ENCODE data around the gene KLF6.

Gene KLF6

GRCh38 chr10:3790272-3790671 is 5.3 kb upstream of the KLF6 start:
- TF ChIP-seq POLR2A (IDR thresholded peaks at IDR 0.05; ENCODE audit: low read length) = no peak
- TF ChIP-seq GATA1 (IDR thresholded peaks at IDR 0.05; ENCODE audit: low read depth, low read length) = no peak
- DNase-seq = no peak

- TF ChIP-seq GATA1 (IDR thresholded peaks at IDR 0.05; ENCODE audit: low read depth, low read length) = no peak
- no peak for TF ChIP-seq POLR2A (IDR thresholded peaks at IDR 0.05; ENCODE audit: low read length)
- DNase-seq = no peak
Measured at GRCh38 chr10:3789621-3790020, 4.6 kb upstream of the KLF6 start.

DNA sequence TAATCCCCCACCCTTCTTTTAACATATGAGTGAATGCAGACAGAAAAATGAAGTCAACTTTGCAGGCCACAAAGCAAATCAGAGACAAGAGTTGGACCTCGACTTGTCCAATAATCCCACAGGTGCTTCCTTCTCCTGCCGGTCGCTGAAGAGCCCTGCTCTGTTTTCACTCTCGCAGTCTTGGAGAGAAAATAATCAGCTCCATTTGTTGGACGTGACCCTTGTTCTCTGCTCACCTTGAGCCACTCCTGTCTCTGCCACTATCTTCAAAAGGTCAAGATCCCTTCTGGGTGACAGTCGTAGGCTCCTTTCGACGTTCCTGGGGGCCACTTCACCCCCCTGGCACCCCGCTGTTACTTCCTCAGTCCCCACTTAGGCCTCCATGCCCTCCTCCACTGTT is 2.8 kb upstream of the KLF6 start:
- TF ChIP-seq GATA1 (IDR thresholded peaks at IDR 0.05; ENCODE audit: low read depth, low read length) = no peak
- no peak for TF ChIP-seq POLR2A (IDR thresholded peaks at IDR 0.05; ENCODE audit: low read length)
- no peak for DNase-seq

GRCh38 chr10:3787016-3787400 is 2.0 kb upstream of the KLF6 start:
- TF ChIP-seq GATA1 (IDR thresholded peaks at IDR 0.05; ENCODE audit: low read depth, low read length) (no peak), POLR2A (IDR thresholded peaks at IDR 0.05; ENCODE audit: low read length) (no peak)

DNA sequence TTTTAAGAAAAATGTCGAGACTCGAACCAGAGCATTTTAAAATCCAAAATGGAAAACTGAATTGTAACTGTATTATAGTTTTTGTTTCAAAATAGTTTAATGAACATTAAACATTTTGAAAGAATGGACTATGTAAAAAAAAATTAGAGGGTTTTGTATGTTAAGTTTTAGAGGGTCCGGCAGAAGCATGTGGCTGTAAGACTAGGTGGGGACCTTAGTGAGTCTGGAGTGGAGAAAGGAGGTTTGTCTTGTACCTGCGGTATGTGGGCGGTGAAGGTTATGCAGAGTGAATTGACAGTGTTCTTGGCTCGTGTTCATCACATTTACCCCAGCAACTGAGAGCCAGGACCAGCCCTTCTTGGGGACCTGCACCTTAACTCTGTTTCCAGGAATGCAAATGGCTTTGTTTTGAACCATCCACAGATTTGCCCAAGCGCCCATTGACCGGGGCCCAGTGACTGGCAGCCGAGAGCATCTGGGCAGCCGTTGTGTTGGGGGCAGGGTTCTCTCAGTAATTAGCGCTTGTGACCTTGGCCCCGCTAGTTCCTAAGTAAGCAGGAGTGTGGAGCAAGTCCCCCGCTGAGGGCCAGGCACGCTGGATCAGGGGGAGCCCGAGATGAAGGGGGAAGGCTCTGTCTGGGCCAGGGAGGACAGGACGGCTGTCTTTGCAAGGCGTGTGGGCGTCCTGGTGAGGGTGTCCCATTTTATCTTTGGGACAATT is 1.4 kb upstream of the KLF6 start:
- TF ChIP-seq GATA1 (IDR thresholded peaks at IDR 0.05; ENCODE audit: low read depth, low read length) (no peak), POLR2A (IDR thresholded peaks at IDR 0.05; ENCODE audit: low read length) (no peak)

More at GRCh38 chr10:3787016-3787400, 2.0 kb upstream of the KLF6 start:
- peak in 1 of 2 experiments; percentile 35 for DNase-seq

GRCh38 chr10:3785851-3786271 is 852 bp upstream of the KLF6 start:
- peak; percentile 74 to 89 for DNase-seq
- no peak for TF ChIP-seq GATA1 (IDR thresholded peaks at IDR 0.05; ENCODE audit: low read depth, low read length)
- TF ChIP-seq POLR2A (IDR thresholded peaks at IDR 0.05; ENCODE audit: low read length) = peak; percentile 82

More for the DNA sequence above, 1.4 kb upstream of the KLF6 start:
- peak; percentile 51 to 73 for DNase-seq

DNA sequence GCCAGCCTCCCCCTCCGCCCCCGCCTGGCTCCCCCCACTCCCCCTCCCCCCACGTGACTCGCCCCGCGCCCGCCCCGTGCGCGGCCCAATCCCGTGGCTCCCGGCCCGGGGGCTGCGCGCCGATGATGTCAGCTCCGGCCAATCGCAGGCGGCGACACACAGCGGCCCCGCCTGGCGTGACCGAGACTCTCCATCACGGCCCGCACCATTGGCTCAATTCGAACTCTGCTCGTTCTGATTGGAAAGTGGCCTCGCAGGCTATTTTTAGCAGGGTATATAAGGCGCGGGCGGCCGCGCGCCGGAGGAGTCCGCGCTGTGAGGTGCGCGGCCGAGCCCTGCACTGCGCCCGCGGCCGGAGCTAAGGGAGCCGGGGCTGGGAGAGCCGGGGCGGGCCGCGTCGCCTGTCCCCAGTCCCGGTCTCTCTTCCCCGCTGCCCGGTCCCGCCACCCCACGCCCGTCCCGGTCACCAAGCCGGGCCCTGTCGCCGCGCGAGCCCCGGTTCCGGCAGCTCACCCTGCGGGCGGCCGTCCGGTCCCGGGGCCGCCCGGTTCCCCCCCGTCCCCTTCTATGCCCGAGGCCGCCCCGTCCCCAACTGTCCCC is 342 bp upstream of the KLF6 start:
- TF ChIP-seq GATA1 (IDR thresholded peaks at IDR 0.05; ENCODE audit: low read depth, low read length) (no peak), POLR2A (IDR thresholded peaks at IDR 0.05; ENCODE audit: low read length) (peak; percentile 97)
- peak; percentile 98 to 99 for DNase-seq

DNA sequence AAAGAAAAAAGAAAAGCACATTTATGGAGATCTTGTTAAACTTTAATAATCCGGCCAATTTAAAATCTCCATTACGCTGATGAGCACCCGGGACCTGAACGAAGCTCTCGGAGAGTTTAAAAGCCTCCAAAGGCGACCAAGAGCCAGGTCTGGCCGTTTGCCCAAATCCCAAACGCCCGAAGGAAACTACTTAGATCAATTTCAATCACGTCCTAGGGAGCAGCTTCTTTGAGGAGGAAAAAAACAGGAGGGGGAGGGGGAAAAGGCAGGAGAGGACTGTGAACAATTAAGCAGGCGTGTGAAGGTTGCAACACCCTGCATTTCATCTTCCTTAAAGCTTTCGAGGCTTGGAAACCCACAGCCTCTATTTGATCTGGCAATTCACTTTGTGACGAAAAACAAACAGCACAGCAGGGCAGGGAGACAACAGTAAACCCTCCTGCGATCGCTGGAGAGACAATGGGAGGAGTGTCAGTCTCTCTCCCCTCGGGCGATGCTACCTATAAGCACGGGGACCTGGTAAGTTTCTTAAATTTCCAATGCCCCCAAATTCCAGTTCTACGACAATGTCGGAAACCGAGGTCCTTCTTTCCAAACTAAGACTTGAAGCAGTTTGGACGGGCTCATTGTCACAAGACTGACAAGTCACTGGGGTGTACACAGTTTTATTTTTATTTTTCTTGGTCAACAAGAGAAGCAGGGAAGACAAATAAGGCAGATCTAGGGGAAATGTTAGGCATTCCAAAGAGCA is 1.2 kb downstream of the KLF6 start:
- peak; percentile 64 to 88 for DNase-seq
- no peak for TF ChIP-seq GATA1 (IDR thresholded peaks at IDR 0.05; ENCODE audit: low read depth, low read length)
- TF ChIP-seq POLR2A (IDR thresholded peaks at IDR 0.05; ENCODE audit: low read length) = no peak

DNA sequence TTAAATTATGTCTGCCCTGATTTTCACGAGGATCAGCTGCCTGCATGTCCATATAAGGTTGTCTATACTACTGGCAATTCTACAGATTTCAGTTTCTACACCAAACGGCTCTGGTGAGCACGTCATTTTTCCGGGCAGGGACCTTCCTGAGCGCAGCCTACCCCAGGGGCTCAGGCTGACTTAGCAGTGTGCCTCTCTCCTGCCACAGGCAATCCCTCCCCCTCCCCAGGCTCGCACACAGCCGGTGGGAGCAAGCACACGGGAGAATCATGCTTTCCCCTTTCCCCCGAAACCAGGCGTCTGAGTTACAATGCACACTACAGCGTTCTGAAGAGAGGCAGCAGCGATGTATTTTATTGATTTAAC is 1.7 kb downstream of the KLF6 start:
- DNase-seq = peak; percentile 70 to 85
- TF ChIP-seq GATA1 (IDR thresholded peaks at IDR 0.05; ENCODE audit: low read depth, low read length) (no peak), POLR2A (IDR thresholded peaks at IDR 0.05; ENCODE audit: low read length) (peak; percentile 70)

- peak; percentile 82 for TF ChIP-seq POLR2A (IDR thresholded peaks at IDR 0.05; ENCODE audit: low read length)
- TF ChIP-seq GATA1 (IDR thresholded peaks at IDR 0.05; ENCODE audit: low read depth, low read length) = no peak
- DNase-seq = peak; percentile 83 to 89
Measured at GRCh38 chr10:3782451-3783315, 2.3 kb downstream of the KLF6 start.

- TF ChIP-seq GATA1 (IDR thresholded peaks at IDR 0.05; ENCODE audit: low read depth, low read length) (no peak), POLR2A (IDR thresholded peaks at IDR 0.05; ENCODE audit: low read length) (no peak)
- peak in 1 of 2 experiments; percentile 59 for DNase-seq
Measured at GRCh38 chr10:3782146-3782450, 2.9 kb downstream of the KLF6 start.

- DNase-seq = peak in 1 of 2 experiments; percentile 27
- peak; percentile 9 for TF ChIP-seq POLR2A (IDR thresholded peaks at IDR 0.05; ENCODE audit: low read length)
- TF ChIP-seq GATA1 (IDR thresholded peaks at IDR 0.05; ENCODE audit: low read depth, low read length) = no peak
Measured at GRCh38 chr10:3781468-3782145, 3.4 kb downstream of the KLF6 start.

Measured in erythroblast (primary cell).